ENCODE data around the gene IFI16. TPM values are rescaled to one million over a fixed set of nuclear protein-coding genes. Genes with fewer than 3 reads are reported as not detected.
"Not testable (repeated sequence)": the region's sequence is repeated elsewhere in the genome, so short reads cannot be mapped to it uniquely, and the experiment has no call there.

Gene IFI16
- total RNA-seq, 2 donors from 2014 or later, result 14.3 to 22.3 TPM

DNA sequence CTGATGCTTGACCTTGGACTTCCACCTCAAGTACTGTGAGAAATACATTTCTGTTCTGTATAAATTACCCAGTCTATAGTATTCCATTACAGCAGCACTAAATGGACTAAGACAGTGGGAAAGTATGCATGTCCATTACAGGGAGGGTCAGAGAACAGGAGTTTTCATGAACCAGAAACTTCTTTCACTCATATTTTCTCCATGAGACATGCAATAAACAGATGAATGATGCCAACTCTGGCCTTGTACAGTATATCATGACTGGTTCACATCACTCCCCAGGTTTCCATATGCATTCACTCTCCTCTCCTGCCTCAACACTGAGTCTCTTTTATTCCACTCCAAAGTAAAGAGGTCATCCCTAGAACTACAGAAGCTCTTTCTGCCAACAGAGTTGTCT, 4.5 kb upstream of the IFI16 start:
- intact Hi-C loops (cut with DNase I, micrococcal nuclease), result no loop called here
- no peak for DNase-seq
- ATAC-seq, result no peak

DNA sequence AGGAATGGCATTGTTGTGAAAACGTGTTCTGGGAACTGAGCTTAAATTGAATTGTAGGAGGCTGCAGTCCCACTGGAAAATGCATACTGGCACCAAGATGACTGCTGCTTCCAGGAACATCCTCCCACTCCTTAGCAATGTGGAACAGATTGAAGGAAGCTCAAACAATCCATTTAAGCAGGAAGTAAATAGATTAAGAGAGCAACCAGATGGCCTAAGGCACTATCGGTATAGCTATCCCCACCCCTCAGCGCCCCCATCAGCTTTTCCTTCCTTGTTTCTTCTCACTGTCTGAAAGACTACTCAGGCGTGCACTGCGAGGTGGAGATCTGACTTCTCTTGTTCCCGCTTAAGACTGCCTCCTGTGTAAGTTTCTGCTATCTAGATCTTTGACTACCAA, 4.0 kb upstream of the IFI16 start:
- peak; percentile 36 for ATAC-seq
- intact Hi-C loops (cut with DNase I, micrococcal nuclease), result no loop called here
- no peak for DNase-seq

DNA sequence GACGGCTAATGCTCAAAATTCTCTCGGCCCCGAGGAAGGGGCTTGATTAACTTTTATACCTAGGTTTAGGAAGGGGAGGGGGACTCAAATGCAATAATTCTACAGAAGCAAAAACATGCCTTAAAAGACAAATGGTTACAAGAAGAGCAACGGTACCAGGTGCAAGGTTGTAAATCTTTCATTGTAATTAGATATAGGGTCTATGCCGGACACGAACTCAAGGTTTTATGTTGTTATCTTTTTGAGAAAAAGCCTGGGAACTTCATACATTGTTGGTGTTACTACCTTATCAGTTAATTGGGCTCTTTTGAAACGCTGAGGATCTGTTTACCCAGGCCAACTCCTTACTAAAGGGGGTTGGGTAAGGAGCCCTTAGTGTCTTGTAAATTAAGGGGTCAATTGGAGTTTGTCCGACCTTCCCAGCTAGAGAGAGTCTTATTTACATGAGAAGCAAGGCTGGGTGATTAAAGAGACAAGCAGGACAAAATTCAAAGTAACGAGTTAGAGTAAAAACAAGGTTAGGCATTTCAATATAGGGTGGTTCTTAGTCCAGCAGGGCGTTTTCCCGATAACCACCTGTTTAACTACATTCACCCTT, 3.4 kb upstream of the IFI16 start:
- DNase-seq; intact Hi-C loops (cut with DNase I, micrococcal nuclease): not testable (repeated sequence)
- ATAC-seq, result peak; percentile 36

DNA sequence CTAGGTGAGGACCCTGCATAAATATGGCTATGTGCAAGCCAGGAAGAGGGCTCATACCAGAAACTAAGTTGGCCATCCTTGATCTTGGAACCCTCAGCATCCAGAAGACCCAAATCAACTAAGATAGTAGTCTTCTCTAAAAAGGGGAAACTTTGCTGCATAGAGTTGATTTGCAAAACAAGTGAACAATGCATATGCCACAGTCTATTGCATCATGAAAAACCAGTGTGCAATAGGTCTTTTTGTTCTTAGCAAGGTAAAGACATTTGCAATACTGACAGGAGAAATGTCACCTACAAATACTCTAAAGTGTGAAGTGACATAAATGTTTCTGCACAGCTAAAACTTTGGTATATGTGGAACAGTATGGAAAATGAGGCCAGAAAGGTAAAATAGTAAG, 2.0 kb upstream of the IFI16 start:
- intact Hi-C loops (cut with DNase I, micrococcal nuclease), result no loop called here
- no peak for DNase-seq
- no peak for ATAC-seq

DNA sequence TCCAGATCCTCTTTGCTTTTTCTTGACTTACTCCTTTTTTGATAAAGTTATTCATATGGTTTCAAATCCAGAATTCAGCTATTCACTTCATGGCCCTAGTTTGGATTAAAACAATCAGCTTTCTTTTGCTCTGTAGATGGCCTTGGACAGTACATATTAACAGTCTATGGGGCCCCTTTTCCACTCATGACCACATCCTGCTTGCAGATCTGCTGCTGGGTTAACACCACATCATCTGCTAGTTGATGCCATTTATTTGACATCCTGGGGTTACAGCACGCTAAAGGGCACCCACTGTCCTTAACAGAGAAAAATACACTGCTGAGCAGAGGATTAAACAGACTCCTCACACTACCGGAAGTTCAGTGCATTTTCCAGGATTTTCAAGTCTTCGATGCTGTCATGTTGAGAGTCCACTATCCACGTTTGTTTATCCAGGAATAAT, 941 bp upstream of the IFI16 start:
- DNase-seq (no peak), ATAC-seq (peak; percentile 36)
- intact Hi-C loops (cut with DNase I, micrococcal nuclease), result no loop called here

DNA sequence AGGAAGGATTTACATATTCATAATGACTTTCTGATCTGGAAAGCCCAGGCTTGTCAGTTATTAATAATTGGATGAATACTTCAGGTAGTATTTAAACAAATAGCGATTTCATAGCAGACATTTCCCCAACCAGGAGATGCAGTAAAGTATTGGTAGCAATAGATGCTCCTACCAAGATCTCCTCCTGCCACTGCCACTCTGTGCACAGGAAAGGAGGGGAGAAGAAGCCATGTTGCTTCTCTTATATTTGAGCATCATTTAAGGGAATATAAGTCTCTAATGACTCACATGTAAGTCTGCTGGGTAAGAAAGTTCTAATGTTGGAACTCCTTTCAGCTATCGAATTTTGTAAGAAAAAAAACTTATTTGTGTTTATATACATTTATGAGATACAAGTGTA, 420 bp upstream of the IFI16 start:
- intact Hi-C loops (cut with DNase I, micrococcal nuclease), result no loop called here
- DNase-seq (no peak), ATAC-seq (no peak)

DNA sequence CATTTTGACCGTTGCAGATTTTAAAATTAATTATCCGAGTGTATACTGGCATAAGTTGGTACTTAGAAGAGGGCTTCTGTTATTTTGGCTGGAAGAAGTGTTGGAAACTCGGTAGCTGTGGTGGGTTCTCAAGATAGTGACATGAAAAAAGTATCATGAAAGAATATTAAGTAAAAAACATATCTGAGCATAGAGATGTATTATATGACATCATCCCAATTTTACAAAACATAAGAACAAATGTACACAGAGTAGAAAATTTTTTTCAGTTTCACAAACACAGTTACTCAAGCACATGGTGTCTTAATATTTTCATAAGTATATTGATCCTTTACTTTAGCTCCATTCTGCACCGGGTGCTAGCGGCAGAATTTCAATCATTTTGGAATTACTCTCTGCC, 684 bp downstream of the IFI16 start:
- ATAC-seq (no peak), DNase-seq (no peak)
- intact Hi-C loops (cut with DNase I, micrococcal nuclease), result no loop called here

DNA sequence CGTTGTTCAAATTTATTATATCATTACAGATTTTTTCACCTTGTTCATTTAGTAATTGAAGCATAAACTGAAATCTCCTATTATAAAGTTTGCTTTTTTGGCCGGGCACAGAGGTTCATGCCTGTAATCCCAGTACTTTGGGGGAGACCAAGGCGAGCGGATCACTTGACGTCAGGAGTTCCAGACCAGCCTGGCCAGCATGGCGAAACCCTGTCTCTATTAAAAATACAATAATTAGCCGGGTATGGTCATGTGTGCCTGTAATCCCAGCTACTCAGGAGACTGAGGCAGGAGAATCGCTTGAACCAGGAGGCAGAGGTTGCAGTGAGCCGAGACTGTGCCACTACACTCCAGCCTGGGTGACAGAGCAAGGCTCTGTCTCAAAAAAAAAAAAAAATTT, 1.3 kb downstream of the IFI16 start:
- DNase-seq; intact Hi-C loops (cut with DNase I, micrococcal nuclease); ATAC-seq: not testable (repeated sequence)

DNA sequence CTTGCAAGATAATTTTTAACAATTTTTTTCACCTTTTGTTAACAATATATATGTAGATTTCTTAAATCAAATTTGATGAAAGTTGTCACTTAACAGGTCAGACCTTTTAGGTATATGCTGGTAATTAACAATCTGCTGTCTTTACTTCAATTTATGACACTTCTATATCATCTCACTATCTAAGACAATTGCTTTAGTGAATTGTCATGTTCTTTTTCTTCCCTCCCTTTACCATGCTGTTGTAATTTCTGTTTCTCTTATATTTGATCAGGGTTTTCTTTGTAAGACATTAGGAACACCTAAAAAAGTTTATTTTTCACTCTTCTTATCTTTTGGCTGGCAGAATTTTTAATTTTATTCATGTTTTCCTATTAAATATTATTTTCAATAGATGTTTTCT, 2.0 kb downstream of the IFI16 start:
- ATAC-seq (no peak), DNase-seq (no peak)
- intact Hi-C loops (cut with DNase I, micrococcal nuclease), result no loop called here

DNA sequence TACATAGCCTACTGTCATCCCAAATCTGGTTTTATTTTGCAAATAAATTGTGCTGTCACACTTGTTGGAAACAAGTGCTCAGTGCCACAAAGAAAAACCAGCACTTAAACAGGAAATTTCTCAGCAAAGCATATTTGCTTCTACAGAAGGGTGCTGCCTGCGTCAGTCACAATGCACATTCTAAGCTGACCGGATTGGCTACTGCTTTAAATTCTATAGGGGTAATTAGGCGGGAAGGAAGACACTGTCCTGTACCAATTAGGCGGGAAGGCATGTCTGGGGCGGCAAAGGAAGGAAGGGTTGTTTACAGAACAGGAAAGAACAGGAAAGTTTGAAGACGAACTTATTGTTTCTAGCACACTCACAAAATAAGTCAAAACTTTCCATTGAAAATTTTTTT, 2.8 kb downstream of the IFI16 start:
- ATAC-seq, result peak; percentile 27
- intact Hi-C loops (cut with DNase I, micrococcal nuclease), result no loop called here
- DNase-seq, result no peak

DNA sequence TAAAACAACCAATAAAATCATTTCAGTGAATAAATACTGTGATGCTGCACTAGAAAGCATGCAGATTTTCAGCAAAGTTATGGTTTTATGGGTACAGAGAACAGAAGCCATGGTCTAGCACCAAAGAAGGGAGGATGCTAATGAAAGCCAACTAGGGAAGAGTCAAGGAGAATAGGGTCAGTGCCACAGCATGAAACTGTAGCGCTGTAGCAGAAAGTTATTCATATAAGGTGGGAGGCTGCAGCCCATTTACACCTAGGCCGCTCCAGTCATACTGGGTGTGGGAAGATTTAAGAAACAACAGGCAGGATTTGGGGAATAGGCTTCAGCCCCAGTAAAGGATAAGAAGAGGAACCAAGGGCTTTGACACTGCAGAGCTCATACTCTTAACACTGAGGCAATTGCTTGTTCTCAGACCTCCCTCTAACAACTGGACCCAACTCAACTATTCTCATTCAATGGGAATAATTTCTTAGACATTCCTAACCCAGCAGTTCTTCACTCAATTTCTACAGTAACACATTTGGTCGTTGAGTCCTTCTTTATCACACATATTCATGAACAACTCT, 4.4 kb downstream of the IFI16 start:
- no peak for DNase-seq
- intact Hi-C loops (cut with DNase I, micrococcal nuclease), result no loop called here
- ATAC-seq, result no peak

DNA sequence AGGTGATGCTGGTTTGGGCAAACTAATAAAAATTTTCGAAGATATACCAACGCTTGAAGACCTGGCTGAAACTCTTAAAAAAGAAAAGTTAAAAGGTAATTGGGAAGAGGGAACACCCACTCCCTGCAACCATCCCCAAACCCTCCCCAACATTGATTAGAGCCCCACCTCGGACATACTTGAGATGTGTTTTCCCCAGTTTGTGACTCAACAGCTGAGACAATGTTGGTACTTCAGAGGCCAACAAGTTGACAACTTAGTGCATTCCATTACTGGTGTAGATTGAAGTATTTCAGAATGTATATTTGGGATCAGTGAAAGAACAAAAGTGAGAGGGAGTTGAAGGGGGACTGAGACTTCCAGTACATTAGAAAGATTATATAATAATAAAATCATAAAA, 5.1 kb downstream of the IFI16 start:
- no peak for DNase-seq
- no peak for ATAC-seq
- intact Hi-C loops (cut with DNase I, micrococcal nuclease), result no loop called here

DNA sequence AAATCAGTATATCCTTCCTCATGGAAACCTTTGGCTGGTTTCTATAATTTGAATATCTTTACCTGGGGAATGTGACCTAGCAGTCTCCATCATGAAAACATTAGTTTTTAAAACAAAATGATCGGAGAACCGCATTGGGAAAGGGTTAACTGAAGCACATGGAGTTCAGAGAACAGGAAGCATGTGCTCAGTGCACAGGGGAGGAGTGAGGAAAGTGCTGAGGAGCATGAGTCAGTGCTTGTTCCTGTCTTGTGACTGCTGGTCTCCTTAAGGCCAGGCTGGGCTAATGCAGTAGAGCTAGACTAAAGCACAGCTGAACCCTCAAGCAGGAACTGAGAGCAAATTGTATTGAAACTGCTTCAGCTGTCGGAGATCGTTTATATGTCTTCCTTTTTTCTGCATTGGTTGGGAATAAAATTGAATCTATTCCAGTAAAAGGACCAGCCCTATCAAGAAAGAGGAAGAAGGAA, 5.8 kb downstream of the IFI16 start:
- ATAC-seq, result peak; percentile 86
- intact Hi-C loops (cut with DNase I, micrococcal nuclease), result no loop called here

DNA sequence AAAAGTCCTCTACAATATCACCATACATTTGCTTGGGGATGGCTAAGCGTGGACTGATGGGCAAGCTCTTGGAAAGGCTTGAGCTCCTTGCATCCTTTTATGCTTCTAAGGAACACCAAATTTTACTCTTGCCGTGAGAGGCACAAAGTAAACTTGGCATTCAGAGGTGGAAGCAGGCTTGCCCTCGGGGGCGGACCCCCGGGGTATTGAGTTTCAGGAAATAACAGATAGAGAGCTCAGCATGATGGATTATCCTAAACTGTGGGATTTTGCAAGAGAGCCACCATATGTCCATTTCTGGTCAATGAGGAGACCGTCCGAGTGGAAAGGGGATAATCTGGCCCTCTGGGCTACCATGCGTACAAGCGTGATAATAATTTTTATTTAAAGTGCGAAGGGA, 14.0 kb downstream of the IFI16 start:
- intact Hi-C loops (cut with DNase I, micrococcal nuclease), result no loop called here
- no peak for DNase-seq
- no peak for ATAC-seq

More for the DNA sequence above, 5.8 kb downstream of the IFI16 start:
- DNase-seq, result peak; percentile 44 to 62

DNA sequence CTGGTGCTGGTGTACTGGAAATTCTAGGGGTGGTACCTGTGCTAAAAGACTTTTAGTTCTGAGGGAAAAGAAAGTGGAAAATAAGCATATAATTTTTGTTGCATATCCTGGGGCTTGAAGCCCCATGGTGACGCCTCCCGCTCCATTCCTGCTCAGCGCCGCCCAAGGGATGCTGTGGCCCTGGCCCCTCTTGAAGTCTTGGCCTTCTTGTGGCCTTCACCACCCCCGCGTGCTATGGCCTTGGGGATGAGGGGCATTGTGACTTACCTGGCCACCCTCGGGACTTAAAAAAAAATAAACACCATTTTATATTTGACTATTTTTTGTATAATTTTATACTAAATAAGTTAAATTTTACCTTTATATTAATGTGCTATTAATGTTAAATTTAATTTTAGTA, 15.3 kb downstream of the IFI16 start:
- ATAC-seq, result no peak
- intact Hi-C loops (cut with DNase I, micrococcal nuclease), result no loop called here

DNA sequence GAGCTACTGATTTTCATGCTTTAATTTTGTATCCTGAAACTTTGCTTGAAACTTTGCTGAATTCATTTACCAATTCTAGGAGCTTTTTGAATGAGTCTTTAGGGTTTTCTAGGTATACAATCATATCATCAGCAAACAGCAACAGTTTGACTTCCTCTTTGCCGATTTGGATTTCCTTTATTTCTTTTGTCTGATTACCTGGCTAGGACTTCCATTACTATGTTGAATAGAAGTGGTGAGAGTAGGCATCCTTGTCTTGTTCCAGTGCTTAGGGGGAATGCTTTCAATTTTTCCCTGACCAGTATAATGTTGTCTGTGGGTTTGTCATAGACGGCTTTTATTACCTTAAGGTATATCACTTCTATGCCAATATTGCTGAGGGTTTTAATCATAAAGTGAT, 17.1 kb downstream of the IFI16 start:
- intact Hi-C loops (cut with DNase I, micrococcal nuclease); ATAC-seq; DNase-seq: not testable (repeated sequence)

More for the DNA sequence above, 15.3 kb downstream of the IFI16 start:
- no peak for DNase-seq

DNA sequence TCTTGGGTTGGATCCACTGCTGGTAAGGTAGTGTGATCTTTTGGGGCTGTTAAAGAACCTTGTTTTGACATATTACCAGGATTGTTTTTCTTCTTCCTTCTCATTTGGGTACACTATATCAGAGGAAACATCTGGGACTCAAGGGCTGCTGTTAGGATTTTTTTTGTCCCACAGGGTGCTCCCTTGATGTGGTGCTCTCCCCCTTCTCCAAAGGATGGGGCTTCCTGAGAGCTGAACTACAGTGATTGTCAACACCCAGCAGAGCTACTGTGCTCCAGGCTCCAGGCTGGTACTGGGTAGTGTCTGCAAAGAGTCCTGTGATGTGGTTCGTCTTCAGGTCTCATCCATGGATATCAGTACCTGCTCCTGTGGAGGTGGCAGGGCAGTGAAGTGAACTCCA, 20.6 kb downstream of the IFI16 start:
- intact Hi-C loops (cut with DNase I, micrococcal nuclease), result no loop called here
- no peak for DNase-seq
- no peak for ATAC-seq

DNA sequence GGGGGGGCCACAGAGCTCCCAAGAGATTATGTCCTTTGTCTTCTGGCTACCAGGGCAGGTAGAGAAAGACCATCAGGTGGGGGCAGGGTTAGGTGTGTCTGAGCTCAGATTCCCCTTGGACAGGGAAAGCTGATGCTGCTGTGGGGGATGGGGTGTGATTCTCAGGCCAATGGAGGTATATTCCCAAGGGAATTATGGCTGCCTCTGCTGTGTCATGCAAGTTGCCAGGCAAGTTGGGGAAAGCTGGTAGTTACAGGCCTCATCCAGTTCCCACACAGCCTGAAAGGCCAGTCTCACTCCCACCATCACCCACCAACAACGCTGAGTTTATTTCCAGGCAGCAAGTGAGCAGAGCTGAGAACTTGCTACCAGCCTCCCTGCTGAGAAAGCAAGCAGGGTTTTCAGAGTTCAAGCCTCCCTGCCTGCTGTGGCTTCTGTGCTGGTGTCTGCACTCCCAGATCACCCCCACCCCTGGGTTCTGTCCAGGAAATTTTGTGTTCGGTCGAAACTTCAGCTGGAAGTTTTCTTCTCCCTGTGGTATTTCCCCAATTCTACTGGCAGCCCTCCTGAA, 21.3 kb downstream of the IFI16 start:
- no peak for ATAC-seq
- DNase-seq, result no peak
- intact Hi-C loops (cut with DNase I, micrococcal nuclease), result no loop called here

DNA sequence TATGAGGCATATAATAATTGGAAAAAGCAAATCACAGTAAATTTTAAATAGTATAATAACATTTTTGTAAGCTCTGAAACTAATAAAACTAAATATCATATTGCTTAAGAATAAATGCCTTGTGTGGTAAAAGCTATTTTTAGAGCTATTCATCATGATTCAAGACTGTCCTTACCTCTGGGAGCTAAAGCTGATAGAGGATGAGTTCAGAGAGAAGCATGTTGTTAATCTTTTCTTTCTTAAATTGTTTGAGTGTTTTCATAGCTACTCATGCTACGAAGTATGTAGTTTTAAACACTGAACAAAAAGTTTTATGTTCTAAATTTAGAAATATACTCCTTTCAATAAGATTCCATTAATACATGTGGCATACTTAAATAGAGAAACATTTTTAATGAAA, 30.5 kb downstream of the IFI16 start:
- no peak for DNase-seq
- intact Hi-C loops (cut with DNase I, micrococcal nuclease), result no loop called here
- no peak for ATAC-seq

DNA sequence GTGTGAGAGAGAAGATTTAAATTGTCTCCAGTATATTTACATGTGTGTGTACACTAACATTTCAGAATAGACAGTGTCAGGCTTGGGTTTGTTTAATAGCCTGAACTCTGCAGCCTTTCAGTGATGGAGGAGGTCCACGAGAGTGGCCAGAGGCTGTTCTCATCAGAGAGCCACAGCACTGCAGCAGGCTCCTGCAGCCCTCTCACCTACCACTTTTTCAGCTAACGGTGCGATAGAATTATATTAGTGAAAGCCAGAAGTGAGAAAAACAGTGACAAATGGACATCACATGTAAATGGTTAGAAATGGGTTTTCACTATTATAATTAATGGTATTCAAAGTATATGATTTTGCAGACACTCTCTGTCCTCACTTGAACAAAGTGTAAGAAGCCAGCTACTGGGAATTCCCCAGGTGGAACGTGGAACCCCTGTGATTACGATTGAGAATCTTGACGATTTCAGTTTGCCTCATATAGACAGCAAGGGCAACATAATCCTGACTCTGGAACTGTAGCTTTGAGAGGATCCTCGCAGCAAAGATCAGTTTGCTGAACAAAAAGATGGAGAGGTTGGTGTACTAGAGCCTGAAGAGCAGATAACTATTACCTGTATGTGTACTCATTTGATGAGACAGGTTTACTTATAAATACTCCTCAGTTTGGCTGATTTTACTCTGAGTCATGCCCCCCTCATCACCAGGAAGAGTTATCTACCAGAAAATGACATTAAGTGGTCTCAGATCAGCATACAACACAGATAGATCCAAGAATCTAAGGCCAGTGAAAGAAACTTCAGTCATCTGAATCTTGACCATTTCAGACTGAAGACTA, 31.4 kb downstream of the IFI16 start:
- intact Hi-C loops (cut with DNase I, micrococcal nuclease), result no loop called here
- ATAC-seq, result no peak
- no peak for DNase-seq

All from left colon (tissue), 2 donors.